ENCODE data around the gene TMEM259.

GRCh38 chr19:1063030-1063908 is 42.3 kb upstream of the TMEM259 start:
- TF ChIP-seq EZH2 (IDR thresholded peaks at IDR 0.05) (no peak), POLR2A (IDR thresholded peaks at IDR 0.05; ENCODE audit: borderline replicate concordance, extremely low read depth, insufficient read depth, insufficient read length) (no peak), EZH2phosphoT487 (IDR thresholded peaks at IDR 0.05; ENCODE audit: borderline replicate concordance) (no peak), REST (IDR thresholded peaks at IDR 0.05; ENCODE audit: low read depth) (no peak), RAD21 (IDR thresholded peaks at IDR 0.05; ENCODE audit: low read depth) (no peak)
- TF ChIP-seq, protein P1, sequence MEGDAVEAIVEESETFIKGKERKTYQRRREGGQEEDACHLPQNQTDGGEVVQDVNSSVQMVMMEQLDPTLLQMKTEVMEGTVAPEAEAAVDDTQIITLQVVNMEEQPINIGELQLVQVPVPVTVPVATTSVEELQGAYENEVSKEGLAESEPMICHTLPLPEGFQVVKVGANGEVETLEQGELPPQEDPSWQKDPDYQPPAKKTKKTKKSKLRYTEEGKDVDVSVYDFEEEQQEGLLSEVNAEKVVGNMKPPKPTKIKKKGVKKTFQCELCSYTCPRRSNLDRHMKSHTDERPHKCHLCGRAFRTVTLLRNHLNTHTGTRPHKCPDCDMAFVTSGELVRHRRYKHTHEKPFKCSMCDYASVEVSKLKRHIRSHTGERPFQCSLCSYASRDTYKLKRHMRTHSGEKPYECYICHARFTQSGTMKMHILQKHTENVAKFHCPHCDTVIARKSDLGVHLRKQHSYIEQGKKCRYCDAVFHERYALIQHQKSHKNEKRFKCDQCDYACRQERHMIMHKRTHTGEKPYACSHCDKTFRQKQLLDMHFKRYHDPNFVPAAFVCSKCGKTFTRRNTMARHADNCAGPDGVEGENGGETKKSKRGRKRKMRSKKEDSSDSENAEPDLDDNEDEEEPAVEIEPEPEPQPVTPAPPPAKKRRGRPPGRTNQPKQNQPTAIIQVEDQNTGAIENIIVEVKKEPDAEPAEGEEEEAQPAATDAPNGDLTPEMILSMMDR (IDR thresholded peaks at IDR 0.05 in 2 of 3, conservative IDR thresholded peaks at IDR 0.05 in 1 of 3; ENCODE audit: borderline replicate concordance in 1 of 3, insufficient read depth in 1 of 3, low read depth in 2 of 3, low read length in 2 of 3): no peak
- TF ChIP-seq, protein P2, sequence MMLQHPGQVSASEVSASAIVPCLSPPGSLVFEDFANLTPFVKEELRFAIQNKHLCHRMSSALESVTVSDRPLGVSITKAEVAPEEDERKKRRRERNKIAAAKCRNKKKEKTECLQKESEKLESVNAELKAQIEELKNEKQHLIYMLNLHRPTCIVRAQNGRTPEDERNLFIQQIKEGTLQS (IDR thresholded peaks at IDR 0.05): no peak

All from HCT116 (cell line).